ENCODE data around the gene SORCS2.

Gene SORCS2

DNA sequence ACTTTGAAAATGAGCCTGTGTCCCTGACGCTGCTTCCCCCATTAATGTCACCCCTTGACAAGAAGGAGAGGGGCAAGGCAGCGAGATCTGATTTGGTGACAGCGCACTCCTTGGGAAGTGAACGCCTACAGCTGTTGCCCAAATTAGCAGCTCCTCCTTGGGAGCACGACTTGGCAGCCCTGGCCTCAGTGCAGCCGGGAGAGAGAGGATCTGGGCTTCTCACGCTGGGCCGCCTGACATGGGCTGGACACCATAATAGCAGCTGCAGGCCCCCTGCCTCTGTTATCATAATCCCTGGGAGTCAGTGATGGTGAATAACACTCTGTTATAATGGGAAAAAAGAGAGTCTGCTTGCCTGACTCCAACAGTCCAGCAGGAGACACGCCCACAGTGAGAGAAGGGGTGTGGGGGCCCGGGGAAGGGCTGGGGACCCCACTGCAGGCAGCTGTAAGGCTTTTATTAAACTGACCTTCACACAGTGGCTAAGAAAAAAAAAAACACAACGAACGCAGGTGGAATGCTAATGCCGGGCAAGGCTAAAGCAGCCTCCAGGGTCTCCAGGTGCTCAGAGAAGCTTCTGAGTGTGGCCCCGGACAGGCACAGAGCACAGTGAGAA, 169.1 kb downstream of the SORCS2 start:
- no peak for DNase-seq

- DNase-seq: no peak
These were observed 170.0 kb downstream of the SORCS2 start for GRCh38 chr4:7362341-7362740.

- no peak for DNase-seq
These were observed 170.6 kb downstream of the SORCS2 start for GRCh38 chr4:7362862-7363430.

- DNase-seq: no peak
These were observed 172.6 kb downstream of the SORCS2 start for GRCh38 chr4:7364979-7365378.

- no peak for DNase-seq
These were observed 173.3 kb downstream of the SORCS2 start for GRCh38 chr4:7365462-7366179.

- no peak for DNase-seq
These were observed 174.0 kb downstream of the SORCS2 start for GRCh38 chr4:7366180-7366945.

DNA sequence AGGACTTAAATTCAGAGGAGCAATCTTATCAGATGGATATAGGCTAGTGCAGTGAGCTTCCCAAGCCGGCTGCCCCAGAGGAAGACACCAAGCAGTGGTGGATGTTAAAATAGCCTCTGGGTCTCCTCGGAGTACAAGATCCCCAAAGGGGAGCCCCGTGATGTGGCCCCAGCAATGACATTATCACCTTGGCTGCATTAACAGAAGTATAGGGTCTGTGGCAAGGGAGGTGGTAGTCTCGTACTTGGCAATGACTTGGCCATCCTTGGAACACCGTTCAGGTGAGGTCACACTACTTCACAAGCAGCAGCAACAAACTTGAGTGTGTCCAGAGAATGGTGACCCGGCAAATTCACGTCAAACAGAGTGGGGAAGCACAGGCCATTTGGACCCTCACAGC, 174.6 kb downstream of the SORCS2 start:
- DNase-seq: no peak

- DNase-seq: no peak
These were observed 175.1 kb downstream of the SORCS2 start for GRCh38 chr4:7367406-7367805.

- no peak for DNase-seq
These were observed 175.5 kb downstream of the SORCS2 start for GRCh38 chr4:7367864-7368277.

DNA sequence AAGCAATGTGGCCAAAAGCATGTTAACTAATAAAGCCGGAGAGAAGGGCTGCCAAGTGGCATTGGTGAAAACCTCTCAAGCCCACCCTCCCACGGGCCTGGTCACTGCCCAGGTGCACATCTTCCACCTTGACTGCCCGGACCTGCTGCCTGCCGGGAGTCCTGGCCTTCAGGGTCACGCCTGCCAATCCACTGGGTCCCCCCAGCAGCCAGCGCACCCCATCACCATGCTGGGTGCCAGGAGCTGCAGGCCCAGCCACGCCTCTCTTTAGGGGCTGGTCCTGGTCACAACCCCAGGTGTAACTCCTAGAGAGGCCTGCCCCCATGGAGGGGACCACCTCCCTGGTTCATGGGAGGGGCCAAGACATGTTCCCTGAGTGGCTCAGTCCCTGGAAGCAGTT, 176.0 kb downstream of the SORCS2 start:
- no peak for DNase-seq

DNA sequence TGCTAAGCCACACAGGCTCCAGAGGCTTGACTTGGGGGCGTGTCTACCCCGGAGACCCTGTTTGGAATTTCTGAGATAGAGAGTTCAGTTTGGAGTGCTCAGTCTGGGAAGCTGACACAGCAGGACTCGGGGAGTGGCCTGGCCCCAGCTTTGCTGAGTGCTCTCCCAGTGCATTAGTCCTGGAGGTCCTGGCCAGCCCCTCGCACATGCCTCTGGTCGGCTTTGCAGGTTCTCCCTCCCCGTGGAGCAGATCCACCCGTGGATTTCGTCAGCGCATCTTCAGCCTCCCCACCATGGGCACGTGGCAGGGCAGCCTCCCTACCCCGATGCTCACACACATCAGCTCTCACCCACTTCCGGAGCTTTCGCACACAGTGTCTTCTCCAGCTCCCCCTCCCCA, 177.2 kb downstream of the SORCS2 start:
- no peak for DNase-seq

- no peak for DNase-seq
These were observed 177.7 kb downstream of the SORCS2 start for GRCh38 chr4:7370038-7370437.

DNA sequence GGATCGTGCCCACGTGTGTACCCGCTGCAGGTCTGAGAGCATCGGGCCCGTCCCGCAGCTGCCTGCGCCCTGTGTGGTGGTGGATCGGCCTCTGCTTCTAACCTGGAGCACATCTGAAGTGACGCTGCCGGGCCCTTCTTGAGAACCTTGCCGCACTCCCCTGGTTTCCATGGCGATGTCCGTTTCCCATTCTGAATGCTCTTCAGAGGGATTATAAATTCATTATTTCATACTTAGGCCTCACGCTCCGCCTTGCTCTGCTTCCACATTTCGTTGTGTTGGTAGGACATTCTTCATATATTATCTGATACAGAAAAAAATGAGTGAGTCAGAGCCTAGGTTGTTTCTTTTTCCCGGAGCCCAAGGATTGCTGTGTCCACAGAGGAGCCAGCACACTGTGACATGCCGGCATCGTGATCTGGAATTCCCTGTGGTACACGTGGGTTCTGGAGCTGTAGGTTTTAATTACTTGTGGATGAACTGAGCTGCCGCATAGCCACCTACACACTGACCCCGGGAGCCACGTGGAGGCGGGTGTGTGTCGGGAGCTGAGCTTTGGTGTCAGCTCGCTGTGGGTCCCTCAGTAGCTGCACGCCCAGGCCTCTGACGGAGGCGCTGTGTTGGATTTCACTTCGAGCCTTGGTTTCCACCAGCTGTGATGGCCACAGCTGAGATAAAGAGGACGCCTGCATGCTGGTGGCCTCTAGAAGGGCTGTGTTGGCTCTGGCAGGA, 179.0 kb downstream of the SORCS2 start:
- DNase-seq: no peak

GRCh38 chr4:7372673-7373072, 180.3 kb downstream of the SORCS2 start:
- no peak for DNase-seq

- DNase-seq: no peak
These were observed 182.2 kb downstream of the SORCS2 start for GRCh38 chr4:7374571-7374970.

GRCh38 chr4:7375427-7375826, 183.1 kb downstream of the SORCS2 start:
- no peak for DNase-seq

- DNase-seq: no peak
These were observed 185.0 kb downstream of the SORCS2 start for GRCh38 chr4:7377223-7377865.

DNA sequence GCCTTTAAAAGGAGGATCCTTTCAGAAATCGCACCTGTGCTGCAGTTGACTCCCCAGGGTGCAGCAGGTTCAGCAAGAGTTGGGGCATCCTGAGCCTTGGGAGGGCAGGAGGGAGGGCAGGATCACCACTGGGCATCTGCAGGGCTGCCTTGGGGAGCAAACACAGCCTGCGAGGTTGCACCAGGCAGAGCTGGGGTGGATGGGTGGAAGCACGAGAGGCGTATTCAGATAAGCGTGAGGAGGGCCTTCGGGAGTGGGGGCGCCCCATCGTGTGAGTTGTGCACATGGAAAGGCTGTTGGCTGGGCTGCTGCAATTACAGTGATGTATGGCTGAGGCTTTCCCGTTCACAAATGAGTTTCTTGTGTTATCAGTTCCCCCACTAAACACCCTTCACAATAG, 186.8 kb downstream of the SORCS2 start:
- DNase-seq: no peak

GRCh38 chr4:7379719-7380118, 187.4 kb downstream of the SORCS2 start:
- no peak for DNase-seq

DNA sequence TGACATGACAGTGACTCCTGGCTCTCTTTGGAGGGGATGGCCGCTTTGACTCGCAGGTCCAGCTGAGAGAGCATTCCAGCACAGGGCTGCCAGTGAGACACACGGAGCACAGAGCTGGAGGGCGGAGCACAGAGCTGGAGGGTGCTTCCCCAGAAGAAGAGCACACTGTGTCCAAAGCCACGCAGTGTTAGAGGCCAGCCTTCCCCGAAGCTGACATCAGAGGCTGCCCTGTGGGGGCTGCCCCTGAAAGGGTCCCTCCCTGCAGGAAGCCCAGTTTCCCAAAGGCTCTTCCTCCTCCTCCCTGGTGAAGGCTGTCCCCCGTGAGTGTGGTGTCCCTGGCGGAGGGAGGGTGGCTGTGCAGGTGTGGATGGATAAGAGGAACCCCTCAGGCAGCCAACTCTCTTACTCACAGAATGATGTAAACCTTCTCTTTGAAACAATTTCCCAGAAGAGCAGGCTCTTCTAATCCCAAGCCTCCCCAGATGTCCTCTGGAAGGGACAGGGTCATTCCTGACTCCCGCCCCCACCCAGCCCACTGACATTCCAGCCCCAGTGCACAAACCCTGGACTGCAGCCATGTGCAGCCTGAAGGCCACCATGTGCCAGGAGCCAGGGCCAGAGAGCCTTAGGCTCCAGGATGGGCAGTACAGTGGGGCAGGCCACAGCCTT, 189.0 kb downstream of the SORCS2 start:
- DNase-seq: no peak

DNA sequence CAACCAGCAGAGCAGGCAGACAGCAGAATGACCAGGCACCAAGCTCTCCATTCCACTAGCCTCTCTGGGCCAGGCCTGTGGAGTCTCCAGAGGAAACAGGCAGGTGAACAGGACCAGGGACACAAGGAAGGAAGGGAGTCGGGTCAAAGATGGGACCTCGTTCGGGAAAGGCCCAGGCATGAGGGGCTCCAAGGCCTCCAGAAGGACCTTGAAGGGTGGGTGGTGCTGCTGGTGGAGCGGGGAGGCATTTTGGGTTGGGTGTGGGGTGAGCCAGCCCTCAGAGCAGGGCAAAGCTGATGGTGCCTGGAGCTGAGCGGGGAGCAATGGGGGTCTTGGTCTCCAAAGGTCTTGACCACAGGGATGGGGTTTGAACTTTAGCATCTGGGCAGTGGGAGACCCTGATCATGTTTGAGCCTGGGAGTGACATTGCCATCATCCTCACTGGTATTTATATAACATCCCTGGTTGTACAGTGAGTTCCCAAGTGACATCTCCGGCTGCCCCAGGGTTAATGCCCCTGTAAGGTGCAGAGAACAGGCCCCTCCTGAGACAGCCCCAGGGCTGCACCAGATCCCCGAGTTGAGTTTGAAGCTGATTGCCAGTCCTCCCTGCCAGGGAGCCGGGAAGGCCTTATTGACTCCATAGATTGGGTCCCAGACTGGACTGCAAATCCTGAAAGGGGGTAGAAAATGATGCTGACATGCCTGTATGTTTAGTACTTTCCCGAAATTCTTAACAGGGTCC, 189.7 kb downstream of the SORCS2 start:
- no peak for DNase-seq
